Measurements from ENCODE around the gene LCN6.

- TF ChIP-seq GATA3 (IDR thresholded peaks at IDR 0.05; ENCODE audit: low read depth, low read length), result no peak
- TF ChIP-seq GATA2 (IDR thresholded peaks at IDR 0.05; ENCODE audit: low read depth, low read length), result no peak
Measured at GRCh38 chr9:136784997-136785361, 36.7 kb upstream of the LCN6 start.
